MM.1S (cell line): Measurements from ENCODE around the gene LANCL1.

Experiments
- DNase-seq: peaks from one replicate; pipeline ENCODE4 v3.0.0-alpha.2; 2015
- H2AFZ ChIP-seq: fragments of 300-600 bp; sonication (generic); 2 replicates; pipeline ENCODE4 v1.6.0; 2016; ENCODE audit warnings: antibody characterized with exemption, low read length
- H3F3A ChIP-seq: fragments of 300-600 bp; sonication (generic); 2 replicates; pipeline ENCODE4 v1.6.1; 2016; ENCODE audit warnings: mild to moderate bottlenecking, antibody characterized with exemption, low read length, moderate library complexity, mixed read lengths; ENCODE audit not compliant: insufficient read depth
- H3K27ac ChIP-seq: fragments of 300-600 bp; sonication (generic); 2 replicates; pipeline ENCODE4 v1.5.1; 2016; ENCODE audit warnings: mild to moderate bottlenecking, low read length
- H3K27me3 ChIP-seq: fragments of 300-600 bp; sonication (generic); replicated peaks from 2 replicates; pipeline ENCODE4 v1.6.0; 2016; ENCODE audit warnings: low read length; ENCODE audit not compliant: insufficient read depth
- H3K36me3 ChIP-seq: fragments of 300-600 bp; sonication (generic); replicated peaks from 2 replicates; pipeline ENCODE4 v1.6.1; 2016; ENCODE audit warnings: mild to moderate bottlenecking, low read length, mixed read lengths; ENCODE audit not compliant: insufficient read depth
- H3K4me1 ChIP-seq: fragments of 300-600 bp; sonication (generic); 2 replicates; pipeline ENCODE4 v1.6.1; 2016; ENCODE audit warnings: low read length, mixed read lengths
- H3K4me2 ChIP-seq: fragments of 300-600 bp; sonication (generic); 2 replicates; pipeline ENCODE4 v1.6.0; 2016; ENCODE audit warnings: low read depth, low read length
- H3K4me3 ChIP-seq: fragments of 300-600 bp; sonication (generic); 2 replicates; pipeline ENCODE4 v1.5.1; 2016; ENCODE audit warnings: low read length, mixed read lengths
- H3K79me2 ChIP-seq: fragments of 300-600 bp; sonication (generic); 2 replicates; pipeline ENCODE4 v1.6.1; 2016; ENCODE audit warnings: mixed run types, low read length, mixed read lengths
- H3K9ac ChIP-seq: fragments of 300-600 bp; sonication (generic); 2 replicates; pipeline ENCODE4 v1.6.1; 2016; ENCODE audit warnings: low read length, mixed read lengths
- H3K9me2 ChIP-seq: fragments of 300-600 bp; sonication (generic); replicated peaks from 2 replicates; pipeline ENCODE4 v1.6.1; 2016; ENCODE audit warnings: mild to moderate bottlenecking, low read length, mixed read lengths; ENCODE audit not compliant: insufficient read depth
- H3K9me3 ChIP-seq: fragments of 300-600 bp; sonication (generic); replicated peaks from 2 replicates; pipeline ENCODE4 v1.6.1; 2016; ENCODE audit warnings: mild to moderate bottlenecking, low read length, mixed read lengths; ENCODE audit not compliant: insufficient read depth
- H4K20me1 ChIP-seq: fragments of 300-600 bp; sonication (generic); 2 replicates; pipeline ENCODE4 v1.6.1; 2016; ENCODE audit warnings: mild to moderate bottlenecking, low read length, moderate library complexity, mixed read lengths; ENCODE audit not compliant: insufficient read depth
- EZH2 ChIP-seq: fragments of 300-600 bp; sonication (generic); optimal IDR thresholded peaks from 2 replicates; pipeline ENCODE3; 2017; ENCODE audit warnings: low read depth, mild to moderate bottlenecking, antibody characterized with exemption, low read length, mixed read lengths
- EZH2phosphoT487 ChIP-seq: fragments of 300-600 bp; sonication (generic); IDR thresholded peaks from 2 replicates; pipeline ENCODE4 v1.6.1; 2018; ENCODE audit warnings: antibody characterized with exemption, low read length
- TF ChIP-seq, protein P1 (sequence below): fragments of 300-600 bp; sonication (generic); IDR thresholded peaks from 2 replicates; pipeline ENCODE4 v1.5.1; 2016; ENCODE audit warnings: antibody characterized with exemption, low read length, mixed read lengths

Gene LANCL1

DNA sequence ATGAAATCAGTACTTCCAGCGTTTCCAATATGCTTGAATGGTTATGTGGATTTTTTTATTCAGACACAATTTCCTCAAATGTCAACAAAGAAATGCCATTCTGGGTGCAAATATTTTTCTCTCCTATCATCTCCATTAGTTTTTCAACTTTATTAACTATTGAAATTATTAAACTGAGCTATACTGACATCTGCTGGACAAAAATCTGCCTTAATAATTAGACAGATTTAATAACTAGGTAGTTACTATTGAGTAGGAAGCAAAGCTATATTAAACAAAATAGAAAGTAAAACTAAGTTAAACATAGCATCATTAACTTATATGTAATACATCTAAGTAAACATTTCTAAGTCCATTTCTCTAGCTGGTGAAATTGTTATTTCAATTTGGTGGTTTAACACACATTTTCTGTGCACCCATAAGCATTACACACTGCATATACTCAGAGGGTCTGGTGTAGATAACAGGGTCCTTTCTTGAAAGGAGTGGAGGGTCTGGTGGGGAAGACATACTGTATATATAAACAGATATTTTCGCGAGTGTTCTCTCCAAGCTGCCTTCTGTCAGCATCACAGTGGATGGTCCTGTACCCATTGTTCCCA, 77.0 kb downstream of the LANCL1 start:
- no peak overlapping the region for H3K27ac ChIP-seq
- TF ChIP-seq EZH2 = no peak
- TF ChIP-seq, protein P1, sequence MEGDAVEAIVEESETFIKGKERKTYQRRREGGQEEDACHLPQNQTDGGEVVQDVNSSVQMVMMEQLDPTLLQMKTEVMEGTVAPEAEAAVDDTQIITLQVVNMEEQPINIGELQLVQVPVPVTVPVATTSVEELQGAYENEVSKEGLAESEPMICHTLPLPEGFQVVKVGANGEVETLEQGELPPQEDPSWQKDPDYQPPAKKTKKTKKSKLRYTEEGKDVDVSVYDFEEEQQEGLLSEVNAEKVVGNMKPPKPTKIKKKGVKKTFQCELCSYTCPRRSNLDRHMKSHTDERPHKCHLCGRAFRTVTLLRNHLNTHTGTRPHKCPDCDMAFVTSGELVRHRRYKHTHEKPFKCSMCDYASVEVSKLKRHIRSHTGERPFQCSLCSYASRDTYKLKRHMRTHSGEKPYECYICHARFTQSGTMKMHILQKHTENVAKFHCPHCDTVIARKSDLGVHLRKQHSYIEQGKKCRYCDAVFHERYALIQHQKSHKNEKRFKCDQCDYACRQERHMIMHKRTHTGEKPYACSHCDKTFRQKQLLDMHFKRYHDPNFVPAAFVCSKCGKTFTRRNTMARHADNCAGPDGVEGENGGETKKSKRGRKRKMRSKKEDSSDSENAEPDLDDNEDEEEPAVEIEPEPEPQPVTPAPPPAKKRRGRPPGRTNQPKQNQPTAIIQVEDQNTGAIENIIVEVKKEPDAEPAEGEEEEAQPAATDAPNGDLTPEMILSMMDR = peak; percentile 62
- TF ChIP-seq EZH2phosphoT487 = no peak
- H3K9me3 ChIP-seq = no peaks in the 10 kb centered on the region
- no peaks in the 10 kb centered on the region for H3K36me3 ChIP-seq
- no peaks in the 10 kb centered on the region for H4K20me1 ChIP-seq
- H3K9ac ChIP-seq = no peak overlapping the region
- H3K4me3 ChIP-seq = no peak overlapping the region
- DNase-seq = peak; percentile 63
- no peaks in the 10 kb centered on the region for H3K9me2 ChIP-seq
- no peaks in the 10 kb centered on the region for H3F3A ChIP-seq
- H3K4me1 ChIP-seq = no peaks in the 10 kb centered on the region
- H3K27me3 ChIP-seq = no peaks in the 10 kb centered on the region
- H3K4me2 ChIP-seq = no peak overlapping the region
- H2AFZ ChIP-seq = no peak overlapping the region
- H3K79me2 ChIP-seq = no peaks in the 10 kb centered on the region

DNA sequence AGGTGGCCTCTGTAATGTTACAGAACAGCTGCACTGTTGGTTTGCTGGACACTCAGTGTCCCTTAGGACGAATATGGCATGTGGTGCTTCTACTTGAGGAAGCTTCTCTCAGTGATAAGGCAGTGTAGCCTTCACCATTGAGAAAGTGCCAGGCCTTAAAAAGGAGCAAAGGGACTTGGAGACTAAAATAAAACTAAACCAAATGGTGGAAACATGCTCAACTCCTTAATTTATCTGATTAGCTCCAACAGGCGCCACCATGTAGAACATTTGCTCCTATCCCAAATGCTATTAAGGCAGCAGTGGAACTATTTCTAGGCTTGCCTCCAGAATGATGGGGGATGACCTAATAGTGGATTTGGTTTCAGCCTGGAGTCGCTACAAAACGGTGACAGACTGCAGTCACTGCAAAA, 84.1 kb downstream of the LANCL1 start:
- no peaks in the 10 kb centered on the region for H3K9me2 ChIP-seq
- H3K27me3 ChIP-seq = no peaks in the 10 kb centered on the region
- H3K79me2 ChIP-seq = no peaks in the 10 kb centered on the region
- H2AFZ ChIP-seq = no peak overlapping the region
- no peaks in the 10 kb centered on the region for H3F3A ChIP-seq
- H3K9ac ChIP-seq = no peak overlapping the region
- H3K4me3 ChIP-seq = no peak overlapping the region
- H3K4me1 ChIP-seq = no peaks in the 10 kb centered on the region
- TF ChIP-seq EZH2phosphoT487 (no peak), EZH2 (no peak)
- TF ChIP-seq, protein P1 = no peak
- DNase-seq = no peak
- H3K4me2 ChIP-seq = no peak overlapping the region
- no peaks in the 10 kb centered on the region for H3K36me3 ChIP-seq
- no peak overlapping the region for H3K27ac ChIP-seq
- no peaks in the 10 kb centered on the region for H3K9me3 ChIP-seq
- no peaks in the 10 kb centered on the region for H4K20me1 ChIP-seq

DNA sequence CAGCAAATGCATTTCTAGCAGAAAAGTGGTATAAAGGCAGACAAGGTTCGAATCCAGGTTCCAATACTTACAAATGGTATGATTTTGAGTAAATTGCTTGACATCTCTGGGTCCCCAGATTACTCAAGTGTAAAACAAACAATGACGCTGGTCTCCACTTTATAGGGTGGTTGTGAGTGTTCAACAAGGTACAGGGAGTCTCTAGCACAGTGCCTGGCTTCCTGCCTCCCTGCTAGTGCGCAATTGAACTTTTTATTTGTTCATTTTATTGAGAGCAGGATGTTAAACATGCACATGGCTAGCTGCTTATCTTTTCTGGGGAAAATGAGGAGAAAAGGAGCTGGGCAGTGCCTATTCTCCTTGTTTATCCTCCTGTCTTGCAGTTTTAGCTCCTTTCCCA, 86.7 kb downstream of the LANCL1 start:
- no peaks in the 10 kb centered on the region for H3K9me3 ChIP-seq
- no peaks in the 10 kb centered on the region for H3F3A ChIP-seq
- no peak overlapping the region for H3K27ac ChIP-seq
- no peak overlapping the region for H3K4me3 ChIP-seq
- no peaks in the 10 kb centered on the region for H3K27me3 ChIP-seq
- H3K79me2 ChIP-seq = no peaks in the 10 kb centered on the region
- no peaks in the 10 kb centered on the region for H3K36me3 ChIP-seq
- no peaks in the 10 kb centered on the region for H3K4me1 ChIP-seq
- H3K4me2 ChIP-seq = no peak overlapping the region
- H3K9ac ChIP-seq = no peak overlapping the region
- TF ChIP-seq EZH2 = no peak
- TF ChIP-seq, protein P1 = no peak
- TF ChIP-seq EZH2phosphoT487 = no peak
- no peaks in the 10 kb centered on the region for H4K20me1 ChIP-seq
- H2AFZ ChIP-seq = no peak overlapping the region
- DNase-seq = no peak
- no peaks in the 10 kb centered on the region for H3K9me2 ChIP-seq
